T-helper 9 cell (primary cell): ENCODE results near the gene HPCAL1.

ENCODE experiments used
- DNase-seq: peaks from one replicate; pipeline ENCODE4 v3.0.0-alpha.2; 2020

HPCAL1 gene

GRCh38 chr2:10357193-10358169, 54.8 kb downstream of the HPCAL1 start:
- no peak for DNase-seq

GRCh38 chr2:10359246-10359645, 56.5 kb downstream of the HPCAL1 start:
- DNase-seq = no peak

DNA sequence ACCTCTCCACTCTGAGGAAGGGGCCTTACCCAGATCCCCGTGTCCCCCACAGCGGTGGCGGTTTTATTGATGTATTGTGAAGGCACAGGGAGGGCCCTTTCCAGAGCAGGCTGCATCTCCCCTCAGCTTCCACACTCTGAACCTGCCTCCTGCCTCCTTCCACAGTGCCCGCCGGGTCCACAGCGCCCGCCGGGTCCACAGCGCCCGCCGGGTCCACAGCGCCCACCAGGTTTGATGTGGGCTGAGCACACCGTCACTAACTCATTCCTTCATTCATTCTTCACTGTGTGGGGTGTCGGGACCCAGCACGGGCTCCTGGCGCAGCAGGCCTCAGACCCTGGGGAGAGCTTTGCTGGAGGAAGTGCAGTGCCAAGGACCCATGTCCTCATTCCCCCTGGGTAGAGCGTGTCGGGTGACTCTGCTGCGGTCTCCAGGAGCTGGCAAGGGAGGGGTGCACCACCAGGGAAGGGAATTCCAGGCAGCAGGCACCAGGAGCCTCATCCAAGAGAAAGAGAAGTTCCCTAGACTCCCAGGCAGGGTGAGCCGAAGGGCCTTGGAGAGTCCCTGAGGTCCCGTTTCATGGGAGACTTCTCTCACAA, 57.1 kb downstream of the HPCAL1 start:
- DNase-seq = no peak

DNA sequence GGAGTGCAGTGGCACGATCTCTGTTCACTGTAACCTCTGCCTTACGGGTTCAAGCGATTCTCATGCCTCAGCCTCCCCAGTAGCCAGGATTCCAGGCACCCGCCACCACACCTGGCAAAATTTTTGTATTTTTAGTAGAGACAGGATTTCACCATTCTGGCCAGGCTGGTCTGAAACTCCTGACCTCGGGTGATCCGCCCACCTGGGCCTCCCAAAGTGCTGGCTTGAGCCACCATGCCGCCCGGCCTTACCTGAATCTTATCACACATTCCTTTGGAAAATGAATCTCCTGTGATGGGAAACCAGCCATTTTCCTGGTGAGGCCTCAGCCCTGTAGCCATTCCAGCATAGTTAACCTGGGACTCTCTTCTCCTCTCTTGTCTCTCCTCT, 57.8 kb downstream of the HPCAL1 start:
- no peak for DNase-seq

GRCh38 chr2:10360850-10361588, 58.3 kb downstream of the HPCAL1 start:
- DNase-seq = no peak

DNA sequence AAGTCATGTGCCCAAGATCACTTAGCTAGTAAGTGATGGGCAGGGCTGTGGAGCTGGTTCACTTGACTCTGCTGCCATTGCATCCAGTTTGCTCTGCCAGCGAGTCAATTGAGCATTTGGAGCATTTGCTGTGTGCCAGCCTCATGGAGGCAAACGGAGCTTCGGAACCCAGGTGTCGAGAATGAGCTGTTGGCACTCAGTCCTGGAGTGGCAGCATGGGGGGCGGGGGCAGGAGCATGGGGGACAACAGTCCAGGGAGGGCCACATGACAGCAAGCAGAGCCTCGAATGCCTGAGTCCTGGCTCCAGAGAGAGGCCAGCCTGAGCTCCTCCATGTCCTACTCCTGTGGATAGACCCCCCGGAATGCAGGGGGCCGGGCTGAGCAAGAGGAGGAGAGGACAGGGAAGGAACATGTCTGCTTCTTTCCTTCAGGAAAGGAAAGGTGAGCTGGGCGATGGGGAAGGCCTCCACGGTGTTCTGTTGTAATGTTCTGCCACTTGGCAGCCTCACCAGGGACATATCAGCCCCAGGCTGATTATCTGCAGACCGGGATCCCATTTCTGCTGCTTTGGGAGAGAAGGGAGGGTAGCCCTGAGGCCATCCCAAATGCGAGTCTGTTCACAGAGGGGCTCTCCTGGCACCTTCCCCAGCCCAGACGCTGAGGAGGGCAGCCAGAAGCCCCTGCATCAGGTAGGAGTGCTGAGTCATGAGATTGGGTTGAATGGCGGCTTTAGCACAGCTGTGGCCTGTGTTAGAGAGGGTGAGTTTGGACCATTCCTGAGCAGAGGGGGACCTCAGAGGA, 59.6 kb downstream of the HPCAL1 start:
- no peak for DNase-seq

DNA sequence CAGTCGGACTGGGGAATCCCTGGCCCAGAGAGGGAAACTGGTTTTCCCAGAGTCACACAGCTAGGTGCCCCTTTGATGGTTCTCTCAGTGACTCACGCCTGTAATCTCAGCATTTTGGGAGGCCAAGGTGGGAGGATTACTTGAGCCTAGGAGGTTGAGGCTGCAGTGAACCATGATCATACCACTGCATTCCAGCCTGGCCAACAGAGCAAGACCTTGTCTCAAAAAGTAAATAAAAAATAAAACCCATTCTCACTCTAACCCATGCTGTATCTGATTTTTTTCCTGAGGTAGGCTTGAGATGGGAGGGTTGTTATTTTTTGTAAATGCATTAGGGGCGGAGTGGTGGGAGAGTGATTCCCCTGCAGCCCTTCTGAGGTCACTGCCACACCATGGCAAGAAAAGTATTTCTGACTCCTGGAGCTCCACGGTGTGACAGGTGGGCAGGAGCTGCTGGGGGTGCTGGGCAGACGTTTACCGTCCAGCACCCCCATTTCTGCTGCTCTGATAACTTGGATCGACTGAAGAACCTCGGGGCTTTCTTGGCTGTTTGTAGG, 60.3 kb downstream of the HPCAL1 start:
- no peak for DNase-seq

DNA sequence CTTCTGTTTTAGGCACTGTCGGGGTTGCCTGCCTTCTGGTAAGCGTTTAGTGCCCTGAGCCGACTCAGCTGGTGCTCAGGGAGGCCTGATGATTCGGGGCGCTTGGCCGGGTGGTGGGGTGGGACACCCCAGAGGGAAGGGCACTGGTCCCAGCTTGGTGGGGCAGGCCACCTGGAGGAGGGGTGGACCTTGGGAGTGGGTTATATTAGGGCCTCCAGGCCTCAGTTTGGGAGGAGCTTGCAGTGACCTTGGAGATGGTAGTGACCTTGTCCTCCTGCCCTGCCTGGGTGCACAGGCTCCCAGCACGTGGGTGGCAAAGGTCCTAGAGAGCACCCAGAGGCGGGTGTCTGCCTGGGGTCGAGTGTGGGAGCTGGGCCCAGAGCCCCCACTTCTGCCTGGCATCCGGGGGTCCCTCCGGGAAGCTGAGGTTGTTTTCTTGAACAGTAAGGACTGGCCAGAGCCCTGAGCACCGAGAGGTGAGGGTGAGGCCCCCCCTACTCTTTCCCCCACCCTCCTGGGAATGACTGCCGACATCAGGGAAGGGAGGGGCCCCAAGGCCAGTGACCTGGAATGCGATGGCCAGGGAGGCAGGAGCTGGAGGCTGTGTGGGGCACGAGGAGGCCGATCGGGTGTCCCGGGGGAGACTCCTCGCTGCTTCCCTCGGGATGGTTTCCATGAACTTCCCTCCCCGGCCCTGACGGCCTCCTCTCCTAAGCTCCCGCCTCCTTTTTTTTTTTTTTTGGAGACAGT, 61.3 kb downstream of the HPCAL1 start:
- DNase-seq = no peak

- no peak for DNase-seq
Observed at GRCh38 chr2:10365412-10365811, 62.7 kb downstream of the HPCAL1 start.

DNA sequence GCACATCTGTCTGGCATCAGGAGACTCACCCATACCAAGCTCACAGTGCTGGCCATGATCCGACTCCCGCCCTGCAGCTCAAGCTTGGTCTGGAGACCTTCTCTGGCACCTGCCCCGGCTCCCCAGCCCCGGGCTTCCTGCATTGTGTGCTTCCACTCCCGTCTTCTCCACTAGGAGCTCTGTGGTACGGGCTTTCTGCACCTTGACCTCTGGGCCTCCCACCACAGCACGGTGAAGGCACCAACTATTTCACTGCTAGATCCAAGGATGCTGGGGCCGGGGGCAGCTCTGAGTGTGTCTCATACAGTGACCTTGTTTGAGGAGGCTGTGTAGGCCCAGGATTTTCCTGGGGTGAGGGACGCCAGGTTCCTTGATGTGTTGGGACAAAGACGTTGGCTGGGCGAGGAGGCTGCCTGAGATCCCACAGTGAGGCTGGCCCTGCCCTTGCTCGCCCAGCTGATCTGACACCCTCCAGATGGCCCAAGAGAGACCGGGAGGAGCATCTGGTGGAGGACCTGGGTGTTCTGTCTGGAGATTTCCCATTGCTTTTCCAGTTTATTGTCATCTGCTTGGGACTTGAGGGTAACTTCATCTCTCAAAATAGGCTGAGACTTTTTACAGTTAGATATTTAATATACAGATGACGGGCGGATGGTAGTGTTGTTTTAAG, 64.0 kb downstream of the HPCAL1 start:
- no peak for DNase-seq

- no peak for DNase-seq
Observed at GRCh38 chr2:10367472-10368439, 65.1 kb downstream of the HPCAL1 start.

DNA sequence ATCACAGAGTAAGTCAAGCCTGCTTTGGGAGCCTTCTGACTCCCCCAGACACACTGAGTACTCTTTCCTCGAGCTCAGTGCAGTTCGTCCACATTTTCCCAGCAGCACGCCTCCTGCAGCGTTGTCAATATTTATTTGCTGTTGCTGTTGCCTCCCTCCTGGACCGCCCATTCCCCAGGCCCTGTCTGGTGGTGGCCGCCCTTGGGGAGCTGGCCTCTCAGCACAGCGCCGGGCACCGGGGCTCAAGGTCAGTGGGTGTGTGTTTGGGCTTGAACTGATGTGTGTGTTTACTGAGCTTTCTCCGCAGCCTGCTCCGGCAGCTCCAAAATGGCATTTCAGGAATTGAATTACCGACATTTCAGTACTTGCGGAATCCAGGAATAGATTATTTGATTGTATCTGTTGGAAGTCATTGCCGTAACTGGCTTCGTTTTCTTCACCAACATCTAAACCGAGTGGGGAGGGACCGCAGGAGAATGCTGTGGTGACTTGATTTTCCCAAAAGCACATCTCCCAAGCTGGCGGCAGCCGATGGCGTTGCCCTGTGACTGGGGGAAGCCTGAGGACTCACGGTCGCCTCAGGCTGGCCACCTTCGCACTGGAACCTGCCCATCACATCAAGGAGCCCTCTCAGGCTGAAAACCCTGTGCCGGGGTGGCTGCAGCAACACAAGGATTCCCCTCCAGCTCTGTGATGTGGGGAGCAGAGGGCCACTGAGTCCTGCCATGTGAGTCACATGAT, 66.0 kb downstream of the HPCAL1 start:
- DNase-seq = no peak

GRCh38 chr2:10369269-10370255, 66.9 kb downstream of the HPCAL1 start:
- no peak for DNase-seq

DNA sequence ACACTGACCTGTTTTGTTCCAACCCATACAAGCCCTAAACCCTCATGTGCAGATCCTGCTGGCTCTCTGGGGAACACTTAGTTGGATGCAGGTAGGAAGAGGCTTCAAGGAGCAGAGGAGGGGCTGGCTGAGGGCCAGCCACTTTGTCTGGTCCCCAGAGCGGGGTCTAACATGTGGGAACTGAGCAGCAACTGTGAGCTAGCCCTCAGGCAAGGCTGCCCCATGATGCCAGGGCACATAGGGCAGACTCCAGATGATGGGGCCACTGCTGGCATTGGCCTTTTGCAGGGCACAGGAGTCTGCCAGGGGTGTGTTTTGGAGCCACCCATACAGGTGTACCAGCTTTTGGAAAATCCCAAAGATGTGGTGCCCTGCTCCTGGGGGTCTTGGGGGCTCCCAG, 67.7 kb downstream of the HPCAL1 start:
- no peak for DNase-seq

- no peak for DNase-seq
Observed at GRCh38 chr2:10370895-10371294, 68.2 kb downstream of the HPCAL1 start.

DNA sequence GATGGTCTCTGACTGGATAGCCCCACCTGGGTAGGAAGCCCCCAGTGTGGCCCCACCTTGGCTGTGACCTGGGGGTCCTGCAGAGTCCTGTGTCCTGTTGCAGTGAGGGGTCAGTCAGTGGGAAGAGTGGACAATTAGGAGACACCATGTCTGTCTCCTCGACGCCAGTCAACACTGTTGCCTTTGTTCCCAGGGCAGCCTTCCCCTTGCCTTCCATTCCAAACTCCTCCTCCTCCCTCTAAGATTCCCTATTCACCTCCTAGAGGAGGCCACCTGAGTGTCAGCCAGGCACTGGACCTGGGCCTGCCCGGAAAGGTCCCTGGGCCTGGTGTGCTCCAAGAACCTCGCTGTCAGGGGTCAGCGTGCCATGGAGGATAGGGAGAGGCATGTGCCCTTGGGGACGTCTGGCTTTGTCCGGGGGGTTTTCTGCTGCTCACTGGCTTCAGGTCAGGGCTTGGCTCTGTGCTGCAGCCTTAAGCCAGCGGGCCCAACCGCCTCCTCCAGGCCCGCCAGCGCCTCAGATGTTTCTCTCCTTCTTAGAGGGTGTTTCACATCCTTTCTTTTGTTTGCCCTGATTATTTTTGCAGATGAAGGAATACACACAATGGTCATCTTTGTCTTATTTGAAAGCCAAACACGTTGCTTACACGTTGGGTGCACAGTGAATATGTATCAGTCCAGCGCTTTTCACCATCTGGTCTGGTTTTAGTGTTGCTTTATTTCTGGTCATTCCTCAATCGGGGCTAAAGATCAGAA, 68.9 kb downstream of the HPCAL1 start:
- DNase-seq = no peak
